Mucosa of stomach (tissue), 1 donor: ENCODE results near the gene KDM6B.

Experiments
- H3K27me3 ChIP-seq: one replicate; pipeline ENCODE4 v1.7.0; 2013; ENCODE audit warnings: mild to moderate bottlenecking, low read length; ENCODE audit not compliant: control insufficient read depth, insufficient read depth
- H3K36me3 ChIP-seq: one replicate; pipeline ENCODE4 v1.7.0; 2013; ENCODE audit warnings: low read length; ENCODE audit not compliant: control insufficient read depth, insufficient read depth
- H3K4me1 ChIP-seq: one replicate; pipeline ENCODE4 v1.7.0; 2013; ENCODE audit warnings: mild to moderate bottlenecking, low read length; ENCODE audit not compliant: control insufficient read depth, insufficient read depth
- H3K4me3 ChIP-seq: one replicate; pipeline ENCODE4 v1.7.0; 2013; ENCODE audit warnings: low read length
- H3K9ac ChIP-seq: one replicate; pipeline ENCODE4 v1.7.0; 2013; ENCODE audit warnings: mild to moderate bottlenecking, low read length, moderate library complexity
- H3K9me3 ChIP-seq: one replicate; pipeline ENCODE4 v1.7.0; 2013; ENCODE audit warnings: mild to moderate bottlenecking, low read length, moderate library complexity; ENCODE audit not compliant: control insufficient read depth
- donor health status: Pancreatic carcinoma.

KDM6B gene, protein sequence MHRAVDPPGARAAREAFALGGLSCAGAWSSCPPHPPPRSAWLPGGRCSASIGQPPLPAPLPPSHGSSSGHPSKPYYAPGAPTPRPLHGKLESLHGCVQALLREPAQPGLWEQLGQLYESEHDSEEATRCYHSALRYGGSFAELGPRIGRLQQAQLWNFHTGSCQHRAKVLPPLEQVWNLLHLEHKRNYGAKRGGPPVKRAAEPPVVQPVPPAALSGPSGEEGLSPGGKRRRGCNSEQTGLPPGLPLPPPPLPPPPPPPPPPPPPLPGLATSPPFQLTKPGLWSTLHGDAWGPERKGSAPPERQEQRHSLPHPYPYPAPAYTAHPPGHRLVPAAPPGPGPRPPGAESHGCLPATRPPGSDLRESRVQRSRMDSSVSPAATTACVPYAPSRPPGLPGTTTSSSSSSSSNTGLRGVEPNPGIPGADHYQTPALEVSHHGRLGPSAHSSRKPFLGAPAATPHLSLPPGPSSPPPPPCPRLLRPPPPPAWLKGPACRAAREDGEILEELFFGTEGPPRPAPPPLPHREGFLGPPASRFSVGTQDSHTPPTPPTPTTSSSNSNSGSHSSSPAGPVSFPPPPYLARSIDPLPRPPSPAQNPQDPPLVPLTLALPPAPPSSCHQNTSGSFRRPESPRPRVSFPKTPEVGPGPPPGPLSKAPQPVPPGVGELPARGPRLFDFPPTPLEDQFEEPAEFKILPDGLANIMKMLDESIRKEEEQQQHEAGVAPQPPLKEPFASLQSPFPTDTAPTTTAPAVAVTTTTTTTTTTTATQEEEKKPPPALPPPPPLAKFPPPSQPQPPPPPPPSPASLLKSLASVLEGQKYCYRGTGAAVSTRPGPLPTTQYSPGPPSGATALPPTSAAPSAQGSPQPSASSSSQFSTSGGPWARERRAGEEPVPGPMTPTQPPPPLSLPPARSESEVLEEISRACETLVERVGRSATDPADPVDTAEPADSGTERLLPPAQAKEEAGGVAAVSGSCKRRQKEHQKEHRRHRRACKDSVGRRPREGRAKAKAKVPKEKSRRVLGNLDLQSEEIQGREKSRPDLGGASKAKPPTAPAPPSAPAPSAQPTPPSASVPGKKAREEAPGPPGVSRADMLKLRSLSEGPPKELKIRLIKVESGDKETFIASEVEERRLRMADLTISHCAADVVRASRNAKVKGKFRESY (N-terminal part only)

DNA sequence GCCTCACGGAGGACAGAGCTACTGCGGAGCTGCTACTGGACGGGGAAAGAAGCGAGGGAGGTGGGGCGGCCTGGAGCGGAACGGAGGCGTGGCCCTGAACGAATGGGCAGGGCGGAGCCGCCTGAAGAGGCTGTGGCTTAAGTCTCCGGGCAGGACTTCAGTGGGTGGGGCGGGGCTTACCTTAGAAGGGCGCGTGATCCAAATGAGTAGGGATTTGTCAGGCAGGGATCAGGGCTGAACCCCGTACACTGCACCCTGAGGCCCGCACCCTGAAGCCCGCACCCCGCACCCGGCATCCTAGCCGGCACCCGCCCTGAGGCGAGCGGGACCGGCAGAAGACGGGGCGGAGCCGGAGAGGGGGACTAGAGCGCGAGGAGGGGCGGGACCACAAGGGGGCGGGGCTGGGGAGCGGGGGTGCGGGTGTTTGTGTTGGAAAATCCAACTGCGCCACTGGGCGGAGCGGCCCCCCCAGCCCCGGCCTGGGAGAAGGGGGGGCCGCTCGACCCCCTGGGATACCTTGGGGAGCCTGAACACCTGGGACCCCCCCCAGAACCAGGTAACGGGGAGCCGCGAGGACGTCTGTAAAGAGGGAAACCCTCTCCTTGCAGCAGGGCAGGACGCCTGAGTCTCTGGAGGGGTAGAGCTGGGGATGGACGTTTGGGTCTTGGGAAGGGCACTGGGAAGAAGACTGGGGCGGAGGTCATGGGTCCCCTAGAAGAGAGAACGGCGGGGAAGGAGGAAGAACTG is at the start of gene KDM6B:
KDM6B (plus strand) TSS at position 423 of the 747 bp plus-strand sequence. CDS start 11,338 bp downstream, outside the sequence.
- H3K27me3 ChIP-seq = peaks cover 5% of the 10 kb centered on the region
- H3K9ac ChIP-seq = peak within 1 kb of the TSS; percentile 90
- no peaks in the 10 kb centered on the region for H3K36me3 ChIP-seq
- H3K9me3 ChIP-seq = no peaks in the 10 kb centered on the region
- H3K4me3 ChIP-seq = peak within 1 kb of the TSS; percentile 69
- peaks cover 24% of the 10 kb centered on the region for H3K4me1 ChIP-seq

DNA sequence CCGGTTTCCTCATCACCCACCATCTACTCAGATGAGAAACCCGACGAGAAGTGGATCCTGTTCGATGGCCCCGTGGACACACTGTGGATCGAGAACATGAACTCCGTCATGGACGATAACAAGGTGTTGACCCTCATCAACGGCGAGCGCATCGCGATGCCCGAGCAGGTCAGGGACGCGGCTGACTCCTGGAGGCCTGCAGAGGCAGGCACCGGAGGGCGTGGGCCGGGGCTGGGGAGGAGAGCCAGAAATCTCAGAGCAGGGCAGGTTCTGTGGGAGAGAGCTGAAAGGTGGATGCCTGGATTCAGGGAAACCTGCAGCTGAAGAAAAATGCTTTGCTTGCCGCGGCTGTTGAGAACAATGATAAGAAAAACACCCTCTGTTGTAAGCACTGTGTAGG is 47.2 kb upstream of the KDM6B start:
- Histone ChIP-seq H3K9ac (no peak overlapping the region), H3K4me1 (no peaks in the 10 kb centered on the region), H3K27me3 (no peaks in the 10 kb centered on the region), H3K4me3 (no peak overlapping the region), H3K9me3 (no peaks in the 10 kb centered on the region), H3K36me3 (no peaks in the 10 kb centered on the region)

DNA sequence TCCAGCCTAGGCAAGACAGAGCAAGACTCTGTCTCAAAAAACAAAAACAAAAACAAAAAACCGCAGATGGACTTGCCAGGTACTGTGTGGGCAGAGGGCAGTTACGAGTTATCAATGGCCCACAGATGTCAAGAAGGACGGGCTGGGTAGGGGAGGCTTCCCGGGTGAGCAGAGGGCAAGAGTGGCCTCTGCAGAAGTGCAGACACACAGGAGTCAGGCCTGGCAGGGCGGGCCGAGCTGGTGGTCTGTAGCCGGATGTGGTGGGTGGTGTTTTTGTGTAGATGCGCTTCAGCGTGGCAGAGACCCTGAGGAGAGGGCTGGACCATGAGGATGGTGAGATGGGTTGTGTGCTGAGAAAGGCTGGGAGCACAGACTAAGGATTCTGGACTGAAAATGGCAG is 44.9 kb upstream of the KDM6B start:
- H3K9ac ChIP-seq = no peak overlapping the region
- no peaks in the 10 kb centered on the region for H3K27me3 ChIP-seq
- H3K9me3 ChIP-seq = no peaks in the 10 kb centered on the region
- H3K36me3 ChIP-seq = no peaks in the 10 kb centered on the region
- no peak overlapping the region for H3K4me3 ChIP-seq
- H3K4me1 ChIP-seq = no peaks in the 10 kb centered on the region

DNA sequence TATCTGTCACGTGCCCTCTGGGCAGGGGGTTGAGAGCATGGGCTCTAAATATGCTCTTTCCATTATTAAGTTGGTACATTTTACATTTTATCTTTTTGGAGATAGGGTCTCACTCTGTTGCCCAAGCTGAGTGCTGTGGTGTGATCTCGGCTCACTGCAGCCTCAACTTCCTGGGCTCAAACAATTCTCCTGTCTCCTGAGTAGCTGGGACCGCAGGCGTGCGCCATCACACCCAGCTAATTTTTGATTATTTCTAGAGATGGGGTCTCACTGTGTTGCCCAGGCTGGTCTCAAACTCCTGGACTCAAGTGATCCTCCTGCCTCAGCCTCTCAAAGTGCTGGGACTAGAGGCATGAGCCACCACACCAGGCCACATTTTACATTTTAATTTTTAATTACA is 43.9 kb upstream of the KDM6B start:
- Histone ChIP-seq H3K9me3 (no peaks in the 10 kb centered on the region), H3K9ac (no peak overlapping the region), H3K4me3 (no peak overlapping the region), H3K27me3 (no peaks in the 10 kb centered on the region), H3K4me1 (no peaks in the 10 kb centered on the region), H3K36me3 (no peaks in the 10 kb centered on the region)

DNA sequence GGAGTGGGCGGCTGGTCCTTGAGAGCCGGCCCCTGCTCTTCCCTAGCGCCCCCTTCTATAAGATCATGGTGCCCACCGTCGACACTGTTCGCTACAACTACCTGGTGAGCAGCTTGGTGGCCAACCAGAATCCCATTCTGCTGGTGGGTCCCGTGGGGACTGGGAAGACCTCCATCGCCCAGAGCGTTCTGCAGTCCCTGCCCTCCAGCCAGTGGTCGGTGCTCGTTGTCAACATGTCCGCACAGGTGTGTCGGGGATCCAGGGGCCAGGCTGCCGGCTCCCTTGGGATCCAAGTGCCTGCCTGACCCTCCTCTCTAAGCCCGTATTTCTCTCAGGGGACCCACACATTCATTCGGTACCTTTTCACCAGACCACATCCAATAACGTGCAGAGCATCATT is 41.4 kb upstream of the KDM6B start:
- Histone ChIP-seq H3K4me3 (no peak overlapping the region), H3K9ac (no peak overlapping the region), H3K36me3 (no peaks in the 10 kb centered on the region), H3K9me3 (no peaks in the 10 kb centered on the region), H3K27me3 (no peaks in the 10 kb centered on the region), H3K4me1 (no peaks in the 10 kb centered on the region)

DNA sequence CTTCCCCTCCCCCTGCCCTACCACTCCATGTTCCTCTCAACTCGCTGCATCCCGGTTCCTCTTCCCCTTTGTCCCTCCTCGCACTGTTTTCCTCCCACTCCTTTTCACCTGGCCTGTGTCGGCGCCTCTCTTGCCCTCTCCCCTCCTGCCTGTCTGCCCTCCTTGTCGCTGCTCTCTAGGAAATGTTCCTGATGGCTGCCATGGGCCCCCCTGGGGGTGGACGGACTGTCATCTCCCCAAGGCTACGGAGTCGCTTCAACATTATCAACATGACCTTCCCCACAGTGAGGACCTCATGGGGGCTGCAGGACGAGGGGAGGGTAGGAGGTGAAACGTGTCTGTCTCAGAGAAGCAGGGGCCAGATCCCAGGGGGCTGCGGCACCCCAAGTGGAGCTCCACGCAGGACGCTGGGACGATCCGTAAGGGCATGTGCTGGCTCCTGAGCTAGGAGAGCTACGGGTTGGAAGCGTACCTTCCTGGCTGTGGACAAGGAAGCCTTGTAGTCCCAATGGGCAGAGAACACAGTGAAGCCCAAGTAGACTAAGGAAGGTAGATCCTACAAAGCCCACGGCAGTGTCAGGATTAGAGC is 39.8 kb upstream of the KDM6B start:
- Histone ChIP-seq H3K9ac (no peak overlapping the region), H3K9me3 (no peaks in the 10 kb centered on the region), H3K27me3 (no peaks in the 10 kb centered on the region), H3K4me1 (no peaks in the 10 kb centered on the region), H3K36me3 (no peaks in the 10 kb centered on the region), H3K4me3 (no peak overlapping the region)

DNA sequence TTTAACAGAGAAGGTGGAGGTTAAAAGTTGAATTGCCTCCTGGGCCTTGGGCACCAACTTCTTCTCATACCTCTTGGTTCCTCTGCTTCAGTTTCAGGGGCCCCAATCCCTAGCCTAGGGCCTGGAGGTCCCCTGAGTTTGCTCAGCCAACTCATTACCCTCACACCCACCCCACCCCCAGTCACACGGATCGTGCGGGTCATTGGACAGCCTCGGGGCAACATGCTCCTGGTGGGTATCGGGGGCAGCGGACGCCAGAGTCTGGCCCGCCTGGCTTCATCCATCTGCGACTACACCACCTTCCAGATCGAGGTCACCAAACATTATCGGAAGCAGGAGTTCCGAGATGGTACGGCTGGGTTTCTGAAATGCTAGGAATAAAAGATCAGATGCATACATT is 36.0 kb upstream of the KDM6B start:
- Histone ChIP-seq H3K4me3 (no peak overlapping the region), H3K9ac (no peak overlapping the region), H3K36me3 (no peaks in the 10 kb centered on the region), H3K27me3 (no peaks in the 10 kb centered on the region), H3K9me3 (no peaks in the 10 kb centered on the region), H3K4me1 (no peaks in the 10 kb centered on the region)

DNA sequence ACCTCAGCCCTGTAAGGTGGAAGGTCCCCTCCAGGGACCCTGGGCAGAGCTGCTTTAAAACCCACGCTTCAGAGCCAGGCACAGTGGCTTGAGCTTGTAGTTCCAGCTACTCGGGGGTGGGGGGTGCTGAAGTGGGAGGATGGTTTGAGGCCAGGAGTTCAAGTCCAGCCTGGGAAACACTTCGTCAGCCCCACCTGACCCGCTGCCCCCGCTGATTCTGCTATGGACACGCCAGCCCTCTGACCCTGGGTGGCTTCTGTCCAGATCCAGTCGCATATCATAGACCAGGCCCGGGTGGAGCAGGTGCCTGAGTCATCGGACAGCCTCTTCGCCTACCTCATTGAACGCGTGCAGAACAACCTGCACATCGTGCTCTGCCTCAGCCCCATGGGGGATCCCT is 35.2 kb upstream of the KDM6B start:
- Histone ChIP-seq H3K36me3 (no peaks in the 10 kb centered on the region), H3K27me3 (no peaks in the 10 kb centered on the region), H3K4me3 (no peak overlapping the region), H3K9ac (no peak overlapping the region), H3K9me3 (no peaks in the 10 kb centered on the region), H3K4me1 (peaks cover 2% of the 10 kb centered on the region)

DNA sequence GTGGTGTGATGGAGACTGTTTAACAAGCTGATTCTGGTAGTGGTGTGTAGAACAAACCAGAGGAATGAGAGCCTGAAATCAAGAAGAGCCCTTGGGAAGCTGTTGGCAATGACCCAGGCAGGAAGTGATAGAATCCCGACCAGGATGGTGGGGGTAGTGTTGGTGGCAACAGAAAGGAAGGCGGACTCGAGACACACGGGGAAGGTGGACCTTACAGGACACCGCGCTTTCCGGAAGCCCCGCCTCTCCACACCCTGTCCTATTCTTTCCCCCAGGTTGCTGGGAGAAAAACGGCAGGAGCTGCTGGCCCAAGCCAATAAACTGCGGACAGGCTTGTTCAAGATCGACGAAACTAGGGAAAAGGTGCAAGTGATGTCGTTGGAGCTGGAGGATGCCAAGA is 30.0 kb upstream of the KDM6B start:
- Histone ChIP-seq H3K4me1 (peaks cover 6% of the 10 kb centered on the region), H3K9ac (no peak overlapping the region), H3K4me3 (no peak overlapping the region), H3K9me3 (no peaks in the 10 kb centered on the region), H3K27me3 (no peaks in the 10 kb centered on the region), H3K36me3 (no peaks in the 10 kb centered on the region)

DNA sequence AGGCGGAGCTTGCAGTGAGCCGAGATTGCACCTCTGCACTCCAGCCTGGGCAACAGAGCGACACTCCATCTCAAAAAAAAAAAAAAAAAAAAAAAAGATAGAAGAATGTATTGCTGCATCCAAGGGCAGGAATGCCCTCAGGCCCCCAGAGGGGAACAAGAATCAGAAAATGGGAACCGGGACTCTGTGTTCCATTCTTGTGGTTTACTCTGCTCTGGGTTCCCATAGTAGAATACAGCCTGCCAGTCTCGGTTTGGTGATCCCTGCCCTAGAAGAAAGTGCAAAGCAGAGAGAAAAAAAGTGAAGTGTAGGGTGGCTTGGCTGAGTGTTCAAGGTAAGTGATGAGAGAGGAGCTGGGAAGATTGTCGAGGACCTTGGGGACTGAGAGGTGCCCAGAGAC is 27.4 kb upstream of the KDM6B start:
- H3K4me3 ChIP-seq = no peak overlapping the region

DNA sequence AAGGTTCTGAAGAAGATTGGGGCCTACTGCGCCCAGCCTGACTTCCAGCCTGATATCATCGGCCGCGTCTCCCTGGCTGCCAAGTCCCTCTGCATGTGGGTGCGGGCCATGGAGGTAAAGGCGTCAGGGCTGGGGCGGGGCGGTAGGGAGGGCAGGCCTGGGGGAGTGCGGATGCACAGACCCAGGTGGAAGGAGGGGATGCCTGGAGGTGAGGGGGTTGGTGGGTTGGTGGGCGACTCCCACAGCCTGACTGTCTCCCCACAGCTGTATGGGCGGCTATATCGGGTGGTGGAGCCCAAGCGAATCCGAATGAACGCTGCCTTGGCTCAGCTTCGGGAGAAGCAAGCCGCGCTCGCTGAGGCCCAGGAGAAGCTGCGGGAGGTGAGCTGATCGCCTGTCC is 26.8 kb upstream of the KDM6B start:
- Histone ChIP-seq H3K27me3 (no peaks in the 10 kb centered on the region), H3K9ac (no peak overlapping the region), H3K4me3 (no peak overlapping the region), H3K9me3 (no peaks in the 10 kb centered on the region), H3K36me3 (no peaks in the 10 kb centered on the region), H3K4me1 (peaks cover 6% of the 10 kb centered on the region)

More for the DNA sequence above, 27.4 kb upstream of the KDM6B start:
- Histone ChIP-seq H3K36me3 (no peaks in the 10 kb centered on the region), H3K27me3 (no peaks in the 10 kb centered on the region), H3K4me1 (peaks cover 6% of the 10 kb centered on the region), H3K9ac (no peak overlapping the region), H3K9me3 (no peaks in the 10 kb centered on the region)
